Sciatic nerve (tissue), 2 donors: ENCODE measurements around the gene PATE3. TPM values are rescaled to one million over a fixed set of nuclear protein-coding genes. Genes with fewer than 3 reads are reported as not detected.

Experiments
- ATAC-seq: fragments of 200-7000 bp; cut with Tn5 transposase; one replicate; pipeline ENCODE4 v1.9.1; 2020; ENCODE audit warnings: mild to moderate bottlenecking, moderate library complexity
- DNase-seq: peaks from one replicate; pipeline ENCODE4 v3.0.0-alpha.2; 2020; ENCODE audit warnings: low spot score
- intact Hi-C: fragments of 100-400 bp; cut with DNase I; formaldehyde crosslinking; loops from one replicate; pipeline ENCODE4 v1.14.2; 2022
- total RNA-seq: library from RNA; stranded (reverse); fragmentation: NEBNext Ultra II Directional; extraction: Animal tissue kit (Norgen Biotek cat#: 25700); gene quantifications from one replicate; pipeline ENCODE4 v1.2.1, GENCODE V29; 2021
- donor health status: DM: no; HTN: no; CAD: no.
- donor health status: DM: no; HTN: no; CAD: no.

The PATE3 gene, protein sequence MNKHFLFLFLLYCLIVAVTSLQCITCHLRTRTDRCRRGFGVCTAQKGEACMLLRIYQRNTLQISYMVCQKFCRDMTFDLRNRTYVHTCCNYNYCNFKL
- total RNA-seq = not detected

DNA sequence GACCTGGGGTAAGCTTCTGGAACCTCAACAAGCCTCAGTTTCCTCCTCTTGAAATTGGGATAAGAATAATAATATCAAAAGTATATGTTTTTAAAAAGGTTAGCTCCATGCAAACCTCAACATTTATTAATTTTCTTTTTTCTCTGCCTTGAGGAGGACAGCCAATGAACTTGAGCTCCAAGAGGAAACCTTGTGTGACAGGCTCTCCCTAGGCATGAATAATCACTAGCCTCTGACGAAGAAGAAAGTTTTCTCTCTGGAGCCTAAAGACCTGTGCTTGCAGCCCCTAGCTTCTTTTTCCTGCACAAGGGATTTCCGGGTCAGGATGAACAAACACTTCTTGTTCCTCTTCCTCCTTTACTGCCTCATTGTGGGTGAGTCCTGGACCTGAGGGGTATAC, at the start of gene PATE3:
PATE3 (plus strand) TSS at position 301 of the 400 bp plus-strand sequence; CDS start at position 326, 25 bp downstream.
- DNase-seq (no peak), ATAC-seq (no peak)
- intact Hi-C loops = no loop called here

DNA sequence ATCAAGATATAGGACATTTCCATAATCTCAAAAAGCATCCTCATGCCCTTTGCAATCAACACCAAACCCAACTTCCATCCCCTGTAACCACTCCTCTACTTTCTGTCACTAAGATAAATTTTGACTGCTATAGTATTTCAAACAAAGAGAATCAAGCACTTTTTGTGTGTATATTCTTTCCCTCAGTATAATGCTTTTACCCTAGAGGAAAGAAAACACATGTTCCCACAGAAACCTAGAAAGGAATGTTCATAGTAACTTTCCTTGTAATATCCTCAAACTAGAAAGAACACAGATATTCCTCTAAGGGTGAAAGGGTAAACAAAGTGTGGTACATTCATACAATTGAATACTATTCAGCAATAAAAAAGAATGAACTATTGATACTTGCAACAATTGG, 47.3 kb upstream of the PATE3 start:
- no peak for ATAC-seq
- intact Hi-C loops = no loop called here
- no peak for DNase-seq

DNA sequence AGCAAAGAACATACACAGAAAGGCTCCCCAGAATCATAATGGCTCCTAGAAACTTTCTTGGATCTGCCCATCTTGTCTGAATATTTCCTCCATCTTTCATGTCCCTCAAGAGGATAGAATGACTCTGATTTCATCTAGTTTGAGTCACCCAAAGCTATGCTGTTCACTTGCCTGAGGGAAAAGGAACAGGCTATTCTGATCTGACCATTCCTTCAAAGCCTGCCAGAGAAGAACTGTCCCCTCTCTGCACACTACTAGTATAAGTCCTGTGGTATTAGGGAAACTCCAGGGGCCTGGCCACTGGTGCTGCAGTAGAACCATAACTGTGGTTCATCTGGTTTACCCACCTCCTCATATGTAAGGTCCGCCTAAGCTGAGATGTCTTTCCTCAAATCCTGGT, 44.2 kb upstream of the PATE3 start:
- intact Hi-C loops = no loop called here
- no peak for ATAC-seq
- DNase-seq = no peak

DNA sequence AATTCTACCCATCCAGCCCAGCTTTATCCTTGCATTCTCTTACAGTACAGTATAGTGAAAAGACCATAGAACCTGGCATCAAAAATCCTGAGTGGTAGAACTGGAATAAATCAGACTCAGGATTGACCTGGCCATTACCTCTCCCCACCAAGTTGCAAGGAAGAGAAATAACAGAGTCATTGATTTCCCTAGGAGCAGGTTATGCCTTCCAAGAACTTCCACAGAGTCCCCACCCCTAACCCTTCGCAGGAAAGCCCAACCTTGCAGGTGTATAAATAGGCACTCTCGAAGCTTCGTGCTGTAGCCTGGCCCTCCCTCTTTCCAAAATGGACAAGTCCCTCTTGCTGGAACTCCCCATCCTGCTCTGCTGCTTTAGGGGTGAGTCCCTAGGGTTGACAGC, 41.9 kb upstream of the PATE3 start, which contains the start of gene PATE1:
PATE1 (plus strand) TSS at position 301 of the 400 bp plus-strand sequence; CDS start at position 327, 26 bp downstream.
- ATAC-seq (no peak), DNase-seq (no peak)
- intact Hi-C loops = no loop called here

DNA sequence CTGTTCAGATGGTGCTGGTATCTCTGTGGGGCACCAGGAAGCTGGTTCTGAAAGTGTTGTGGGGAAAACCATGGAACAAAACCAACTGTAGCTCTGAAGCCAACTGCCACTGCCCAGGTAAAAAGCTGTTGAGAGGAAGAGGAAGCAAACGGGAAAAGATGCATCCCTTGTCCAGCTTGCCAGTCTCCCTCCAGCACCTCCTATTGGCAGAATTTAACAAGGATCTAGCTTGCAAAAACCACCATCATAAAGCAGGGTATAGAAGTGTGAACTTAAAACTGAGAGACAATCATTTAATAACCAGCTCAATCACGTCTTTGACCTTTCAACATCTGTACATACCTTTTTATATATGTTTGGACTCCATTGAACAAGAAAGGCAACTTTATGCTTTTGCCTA, 37.3 kb upstream of the PATE3 start:
- ATAC-seq (no peak), DNase-seq (no peak)
- intact Hi-C loops = no loop called here

DNA sequence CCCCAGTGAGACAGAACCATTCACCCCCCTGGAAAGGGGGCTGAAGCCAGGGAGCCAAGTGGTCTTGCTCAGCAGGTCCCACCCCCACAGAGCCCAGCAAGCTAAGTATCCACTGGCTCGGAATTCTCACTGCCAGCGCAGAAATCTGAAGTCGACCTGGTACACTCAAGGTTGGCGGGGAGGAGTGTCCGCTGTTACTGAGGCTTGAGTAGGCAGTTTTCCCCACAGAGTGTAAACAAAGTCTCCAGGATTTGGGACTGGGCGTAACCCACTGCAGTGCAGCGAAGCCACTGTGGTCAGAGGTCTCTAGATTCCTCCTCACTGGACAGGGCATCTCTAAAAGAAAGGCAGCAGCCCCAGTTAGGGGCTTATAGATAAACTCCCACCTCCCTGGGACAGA, 31.9 kb upstream of the PATE3 start:
- no peak for DNase-seq
- intact Hi-C loops = no loop called here
- ATAC-seq = no peak

DNA sequence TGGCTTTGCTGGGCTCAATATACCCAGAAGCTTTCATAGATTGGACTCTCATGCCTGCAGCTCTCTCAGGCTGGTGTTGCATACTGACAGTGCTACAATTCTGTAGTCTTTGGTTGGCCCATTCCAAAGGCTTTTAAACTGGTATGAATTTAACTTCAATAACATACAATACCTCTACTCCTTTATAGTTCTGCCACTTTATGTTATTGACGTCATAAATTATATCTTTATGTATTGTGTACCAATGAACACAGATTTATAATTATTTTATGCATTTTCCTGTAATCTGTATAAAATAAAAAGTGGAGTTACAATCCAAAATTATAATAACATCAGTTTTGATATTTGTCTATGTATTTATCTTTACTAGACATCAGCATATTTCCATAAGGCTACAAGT, 25.5 kb upstream of the PATE3 start:
- DNase-seq = no peak
- intact Hi-C loops = no loop called here
- no peak for ATAC-seq

DNA sequence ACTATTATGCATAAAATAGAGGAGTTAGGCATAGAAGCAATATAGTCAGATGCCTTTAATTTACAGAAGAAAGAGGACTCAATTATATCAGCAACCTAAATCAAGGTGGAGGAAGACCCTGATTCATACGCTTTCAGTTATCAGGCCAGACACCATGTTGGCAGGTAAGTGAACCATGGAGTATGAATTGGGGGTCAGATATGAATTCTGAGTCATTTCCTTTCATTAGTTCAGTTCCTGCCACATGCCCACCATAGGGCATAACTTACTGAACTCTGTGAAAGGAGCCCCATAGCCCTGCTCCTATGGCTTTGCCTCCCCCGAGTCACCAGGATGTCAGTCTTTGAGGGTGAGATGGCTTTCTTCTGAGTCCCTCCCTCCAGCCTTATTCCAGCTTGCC, 24.4 kb upstream of the PATE3 start:
- DNase-seq (no peak), ATAC-seq (no peak)
- intact Hi-C loops = no loop called here

DNA sequence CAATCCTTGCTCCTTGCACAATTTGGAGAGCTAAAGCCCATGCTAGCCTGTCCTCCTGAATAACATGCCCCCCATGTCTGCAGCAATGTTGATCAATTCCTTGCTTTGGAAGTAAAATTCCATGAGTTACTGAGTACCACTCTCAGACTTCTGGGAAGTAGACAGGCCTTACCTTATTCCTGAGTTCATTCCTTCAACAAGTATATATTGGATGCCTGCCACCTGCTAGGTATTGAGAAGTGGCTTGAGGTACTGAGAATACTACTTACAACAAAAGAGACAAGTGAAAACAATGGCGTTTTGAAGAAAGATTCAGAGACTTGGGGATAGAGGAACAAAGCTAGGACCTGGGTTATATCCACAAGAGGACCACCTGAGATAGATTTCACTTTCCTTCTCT, 21.7 kb upstream of the PATE3 start:
- intact Hi-C loops = no loop called here
- ATAC-seq (no peak), DNase-seq (no peak)

DNA sequence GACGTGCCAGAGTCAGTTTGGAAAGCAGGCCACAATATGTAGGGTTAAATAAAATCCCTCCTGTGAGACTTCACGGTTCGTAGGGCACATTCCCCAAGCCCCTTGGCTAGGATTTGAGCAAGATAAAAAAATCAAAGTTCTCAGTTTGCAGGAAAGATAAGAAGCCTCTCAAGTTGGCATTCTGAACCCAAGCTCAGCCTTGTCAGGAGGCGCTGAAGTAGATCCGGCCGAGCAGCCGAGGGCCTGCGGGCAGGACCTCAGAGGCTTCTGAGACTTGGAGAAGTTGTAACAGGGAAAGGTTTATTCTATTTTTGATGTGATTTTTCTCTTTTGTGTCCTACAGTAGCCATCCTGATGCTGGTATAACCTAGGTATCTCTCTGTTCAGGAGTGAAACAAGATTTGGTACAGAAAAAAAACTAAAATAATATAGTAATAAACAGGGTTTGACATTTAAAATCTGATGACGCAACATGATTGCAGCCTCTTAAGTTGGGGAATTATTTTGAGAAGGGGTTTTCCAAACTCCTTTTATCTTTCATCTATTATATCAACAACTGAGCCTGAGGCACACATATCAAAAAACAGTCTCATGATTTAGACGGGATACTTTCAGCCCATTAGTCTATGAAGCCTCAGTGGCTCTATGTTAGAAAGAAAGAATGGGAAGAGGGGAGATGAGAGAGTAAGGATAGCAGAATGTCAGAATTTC, 19.4 kb upstream of the PATE3 start:
- intact Hi-C loops = no loop called here
- ATAC-seq (no peak), DNase-seq (no peak)

DNA sequence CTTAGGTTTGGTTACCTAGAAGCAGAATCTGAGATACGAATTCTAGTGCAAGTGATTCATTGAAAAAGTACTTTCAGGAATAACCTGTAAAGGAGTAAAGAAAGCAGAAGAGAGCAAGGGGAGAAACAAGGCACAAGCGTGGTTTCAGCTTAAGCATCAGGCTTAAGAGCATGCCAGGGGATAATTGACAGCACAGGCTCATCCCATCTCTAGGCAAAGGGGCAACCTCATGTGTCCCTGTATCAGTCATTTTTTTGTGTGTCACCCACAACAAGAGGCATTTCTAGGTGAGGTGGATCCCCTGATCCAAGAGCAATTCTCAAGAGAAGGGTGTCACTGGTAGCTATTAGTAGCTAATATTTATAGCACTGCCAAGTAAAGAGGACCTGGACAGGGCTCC, 17.3 kb upstream of the PATE3 start:
- intact Hi-C loops = no loop called here
- no peak for ATAC-seq
- DNase-seq = no peak

DNA sequence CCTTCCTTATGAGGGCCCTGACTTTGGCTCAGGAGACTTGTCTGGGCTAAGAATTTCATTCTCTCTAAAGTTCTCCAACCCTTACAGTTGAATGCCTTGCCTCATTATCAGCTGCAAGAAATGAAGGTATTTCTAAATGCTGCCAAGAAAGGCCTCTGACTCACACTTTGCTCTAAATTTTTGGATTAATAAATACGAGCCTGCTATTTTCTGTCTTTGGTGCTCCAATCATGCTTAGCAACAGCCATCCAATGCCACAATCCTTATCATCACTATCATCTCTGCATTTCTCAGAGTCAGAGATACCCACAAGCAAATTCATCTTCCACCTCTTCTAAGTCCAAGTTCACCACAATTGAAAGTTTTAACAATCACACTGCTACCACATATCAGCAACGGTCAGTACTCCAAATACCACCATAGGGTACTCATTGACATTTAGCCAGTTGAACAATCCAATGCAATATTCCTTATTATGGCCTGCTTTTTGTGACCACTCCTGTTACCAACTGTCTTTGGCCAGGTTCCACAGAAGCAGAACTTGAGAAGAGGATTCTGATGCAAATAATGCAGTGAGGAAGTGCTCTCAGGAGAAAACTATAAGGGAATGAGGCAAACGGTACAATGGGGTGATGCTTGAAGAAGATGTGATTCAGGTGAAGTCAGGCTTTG, 15.0 kb upstream of the PATE3 start:
- intact Hi-C loops = no loop called here
- ATAC-seq (no peak), DNase-seq (no peak)

DNA sequence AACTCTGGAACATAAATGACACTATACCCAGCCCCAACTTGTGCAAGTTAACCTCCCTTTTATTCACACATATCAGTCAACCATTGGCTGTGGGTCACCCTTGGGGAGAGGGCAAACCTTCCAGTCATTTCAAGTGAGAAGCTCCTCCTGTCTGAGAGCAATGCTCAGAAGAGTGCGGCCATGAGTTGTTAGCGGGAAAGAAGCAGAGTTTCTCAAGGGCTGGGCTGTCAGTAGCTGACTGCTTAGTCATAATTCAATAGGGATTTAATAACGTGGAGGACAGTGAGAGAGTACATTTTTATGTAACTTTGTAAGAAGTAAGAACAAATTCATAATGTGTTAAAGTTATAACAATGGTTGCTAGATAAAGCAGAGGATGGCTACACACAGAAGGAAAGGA, 14.4 kb upstream of the PATE3 start:
- intact Hi-C loops = no loop called here
- ATAC-seq = no peak
- DNase-seq = no peak

DNA sequence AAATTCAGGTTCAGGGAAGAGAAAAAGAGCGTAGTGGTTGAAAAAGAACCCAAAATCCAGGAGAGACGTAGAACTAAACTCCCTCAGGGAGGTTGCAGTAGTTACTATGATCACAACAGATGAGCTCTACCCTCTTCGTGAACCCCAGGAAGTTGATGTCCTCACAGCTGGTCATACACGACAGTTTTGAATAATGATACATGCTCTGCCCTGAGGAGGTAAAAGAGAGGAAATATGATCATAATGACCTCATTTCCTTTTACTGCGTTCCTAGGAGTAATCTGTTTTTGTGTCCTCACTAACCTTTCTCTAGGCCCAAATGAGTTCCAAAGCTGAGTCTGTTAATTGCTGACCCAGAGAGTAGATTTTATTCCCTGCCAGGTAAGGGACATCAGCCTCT, 10.6 kb upstream of the PATE3 start:
- intact Hi-C loops = no loop called here
- ATAC-seq (no peak), DNase-seq (no peak)

DNA sequence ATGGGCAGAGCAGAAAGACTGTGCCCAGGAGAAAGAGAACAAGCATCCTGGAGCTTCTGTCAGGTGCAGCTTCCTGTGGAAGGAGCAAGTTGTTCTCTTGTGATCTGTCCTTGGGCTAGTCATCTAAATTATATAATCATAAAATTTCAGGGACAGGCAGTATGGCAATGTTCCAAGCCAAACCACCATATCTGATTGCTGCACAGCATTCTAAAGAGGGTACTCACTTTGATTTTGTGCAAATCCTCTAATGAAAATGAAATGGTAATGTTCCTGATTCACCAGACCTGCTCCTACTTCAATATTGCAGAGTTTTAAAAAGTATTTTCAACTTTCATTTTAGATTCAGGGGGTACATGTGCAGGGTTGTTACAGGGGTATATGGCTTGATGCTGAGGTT, 9.2 kb upstream of the PATE3 start, which contains the start of gene PATE2:
PATE2 (minus strand) TSS at position 101 of the 400 bp plus-strand sequence; CDS start at position 46, 55 bp downstream.
- ATAC-seq = no peak
- intact Hi-C loops = no loop called here
- no peak for DNase-seq

DNA sequence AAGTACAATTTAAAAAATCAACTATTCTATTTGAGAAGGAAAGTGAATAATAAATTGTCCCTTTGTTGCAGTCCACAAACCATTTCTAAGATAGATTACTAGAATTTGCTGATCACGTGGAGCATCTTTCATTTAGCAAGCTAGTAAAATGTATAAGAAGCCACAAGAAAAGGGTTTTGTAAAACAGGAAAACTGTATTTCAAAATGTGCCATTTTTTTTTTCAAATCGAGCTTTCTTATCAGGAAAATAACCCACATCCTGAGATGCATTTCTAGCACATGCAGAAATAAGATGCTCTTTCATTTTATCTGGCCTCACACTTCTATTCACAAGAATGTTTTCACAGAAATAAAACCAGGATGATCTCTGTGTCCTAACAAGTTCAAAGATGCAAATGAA, 3.2 kb upstream of the PATE3 start:
- DNase-seq = no peak
- no peak for ATAC-seq
- intact Hi-C loops = no loop called here

DNA sequence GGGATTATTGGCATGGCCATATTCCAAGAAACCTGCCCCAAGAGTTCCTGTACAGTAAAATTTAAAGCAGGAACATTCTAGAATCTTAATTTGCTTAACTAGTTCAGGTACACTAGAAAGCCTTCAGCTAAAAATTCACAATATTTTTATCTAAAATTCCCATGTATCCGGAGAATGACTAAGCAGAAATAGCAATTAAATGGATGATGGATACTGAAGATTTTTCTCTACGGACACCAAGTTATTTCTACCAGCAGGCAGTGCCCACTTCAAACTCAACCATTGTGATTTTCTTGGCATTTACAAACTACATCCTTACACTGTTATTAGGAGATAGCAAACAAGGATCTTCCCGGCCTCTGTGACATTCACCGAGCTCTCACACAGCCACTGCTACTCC, 2.9 kb downstream of the PATE3 start:
- intact Hi-C loops = no loop called here
- DNase-seq = no peak
- ATAC-seq = no peak

DNA sequence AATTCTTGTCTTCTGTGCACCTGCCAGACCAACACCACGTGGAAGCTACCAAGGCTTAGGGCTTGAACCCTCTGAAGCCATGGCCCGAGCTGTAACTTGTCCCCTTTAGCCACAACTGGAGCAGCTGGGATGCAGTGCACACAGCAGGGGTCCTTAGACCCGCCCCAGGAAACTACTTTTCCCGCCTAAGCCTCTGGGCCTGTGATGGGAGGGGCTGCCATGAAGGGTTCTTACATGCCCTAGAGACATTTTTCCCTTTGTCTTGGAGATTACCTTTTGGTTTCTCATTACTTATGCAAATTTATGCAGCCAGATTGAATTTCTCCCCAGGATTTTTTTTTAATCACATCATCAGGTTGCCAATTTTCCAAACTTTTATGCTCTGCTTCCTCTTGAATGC, 9.7 kb downstream of the PATE3 start:
- ATAC-seq (no peak), DNase-seq (no peak)
- intact Hi-C loops = no loop called here

DNA sequence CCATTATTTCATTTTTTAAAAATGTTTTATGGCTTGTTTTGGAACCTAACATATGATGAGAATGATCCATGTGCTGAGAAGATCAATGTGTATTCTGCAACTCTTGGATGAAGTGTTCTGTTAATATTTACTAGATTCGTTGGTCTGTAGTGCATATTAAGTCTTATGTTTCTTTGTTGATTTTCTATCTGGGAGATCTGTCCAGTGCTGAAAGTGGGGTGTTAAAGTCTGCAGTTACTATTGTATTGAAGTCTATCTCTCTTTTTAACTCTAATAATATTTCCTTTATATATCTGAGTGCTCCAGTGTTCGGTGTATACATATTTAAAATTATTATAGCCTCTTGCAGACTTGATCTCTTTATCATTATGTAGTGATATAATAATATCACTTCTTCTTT, 11.9 kb downstream of the PATE3 start:
- DNase-seq = no peak
- no peak for ATAC-seq
- intact Hi-C loops = no loop called here

DNA sequence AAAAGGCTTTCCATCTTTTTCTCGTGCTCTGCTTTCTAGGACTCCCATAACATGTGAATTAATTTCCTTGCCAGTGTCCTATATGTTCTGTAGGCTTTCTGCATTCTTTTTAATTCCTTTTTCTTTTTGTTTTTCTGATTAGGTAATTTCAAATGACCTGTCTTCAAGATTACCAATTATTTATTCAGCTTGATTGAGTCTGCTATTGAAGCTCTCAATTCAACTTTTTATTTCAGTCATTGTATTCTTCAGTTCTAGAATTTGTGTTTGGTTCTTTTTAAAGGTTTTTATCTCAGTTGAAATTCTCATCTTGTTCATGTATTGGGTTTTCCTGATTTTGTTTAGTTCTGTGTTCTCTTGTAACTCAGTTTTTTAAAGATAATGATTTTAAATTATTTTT, 14.5 kb downstream of the PATE3 start:
- ATAC-seq (no peak), DNase-seq (no peak)
- intact Hi-C loops = no loop called here

DNA sequence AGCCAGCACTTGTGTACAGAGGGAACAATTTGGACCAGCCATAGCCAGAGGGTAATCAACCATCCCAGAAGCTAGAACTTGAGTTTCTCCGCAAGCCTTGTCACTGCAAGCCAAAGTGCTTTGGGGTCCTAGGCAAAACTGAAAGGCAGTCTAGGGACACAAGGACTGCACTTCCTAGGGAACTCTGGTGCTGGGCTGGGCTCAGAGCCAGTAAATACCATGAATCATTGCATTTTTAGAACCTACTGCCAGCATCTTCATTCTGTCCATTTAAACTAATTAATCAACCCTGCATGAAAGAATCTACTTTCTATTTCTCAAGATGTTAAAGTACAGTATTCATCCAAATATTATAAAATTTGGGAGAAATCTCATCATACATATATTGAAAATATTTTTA, 20.0 kb downstream of the PATE3 start:
- intact Hi-C loops = no loop called here
- no peak for ATAC-seq
- no peak for DNase-seq
